Astrocyte (in vitro differentiated cells and primary cell): ENCODE results near the gene ADGRB3. TPM values are rescaled to one million over a fixed set of nuclear protein-coding genes. Genes with fewer than 3 reads are reported as not detected.

ENCODE experiments used
- DNase-seq: peaks from one replicate; pipeline ENCODE4 v3.0.0-alpha.2; 2010; ENCODE audit warnings: low read depth
- FAIRE-seq: peaks from 2 replicates; lab custom pipeline; 2011; peaks lifted over from hg19 to GRCh38; lab: Jason Lieb, UNC
- H2AFZ ChIP-seq: 2 replicates; pipeline ENCODE4 v1.6.0; 2012; ENCODE audit warnings: low read depth, low read length, inconsistent platforms
- H3K27ac ChIP-seq: 2 replicates; pipeline ENCODE4 v1.5.1; 2011; ENCODE audit warnings: low read depth, low read length, inconsistent platforms
- H3K27me3 ChIP-seq: 2 replicates; pipeline ENCODE4 v1.6.0; 2011; ENCODE audit warnings: low read length, inconsistent platforms; ENCODE audit not compliant: insufficient read depth
- H3K36me3 ChIP-seq: 2 replicates; pipeline ENCODE4 v1.5.1; 2011; ENCODE audit warnings: low read length, inconsistent platforms; ENCODE audit not compliant: insufficient read depth
- H3K4me1 ChIP-seq: 2 replicates; pipeline ENCODE4 v1.5.1; 2011; ENCODE audit warnings: low read length, inconsistent platforms; ENCODE audit not compliant: insufficient read depth
- H3K4me2 ChIP-seq: 2 replicates; pipeline ENCODE4 v1.6.0; 2012; ENCODE audit warnings: low read length, inconsistent platforms
- H3K4me3 ChIP-seq: 2 replicates; pipeline ENCODE4 v1.5.1; 2011; ENCODE audit warnings: low read depth, mild to moderate bottlenecking, low read length, inconsistent platforms; ENCODE audit not compliant: insufficient read depth
- H3K79me2 ChIP-seq: 2 replicates; pipeline ENCODE4 v1.6.0; 2012; ENCODE audit warnings: mild to moderate bottlenecking, low read length, inconsistent platforms; ENCODE audit not compliant: insufficient read depth
- H3K9ac ChIP-seq: 2 replicates; pipeline ENCODE4 v1.6.0; 2012; ENCODE audit warnings: mild to moderate bottlenecking, low read length, inconsistent platforms
- H3K9me3 ChIP-seq: 2 replicates; pipeline ENCODE4 v1.5.1; 2012; ENCODE audit warnings: low read depth, mild to moderate bottlenecking, low read length, inconsistent platforms; ENCODE audit not compliant: insufficient read depth
- H4K20me1 ChIP-seq: 2 replicates; pipeline ENCODE4 v1.6.0; 2012; ENCODE audit warnings: low read length, inconsistent platforms; ENCODE audit not compliant: insufficient read depth
- H3K27ac Mint-ChIP-seq: one replicate; pipeline ENCODE4 v1.8.0; 2021; ENCODE audit warnings: mild to moderate bottlenecking, mixed read lengths; ENCODE audit not compliant: unreplicated experiment
- H3K27me3 Mint-ChIP-seq: one replicate; pipeline ENCODE4 v1.8.0; 2021; ENCODE audit warnings: low read depth, mixed read lengths; ENCODE audit not compliant: unreplicated experiment
- H3K36me3 Mint-ChIP-seq: one replicate; pipeline ENCODE4 v1.8.0; 2021; ENCODE audit warnings: low read depth, mixed read lengths; ENCODE audit not compliant: unreplicated experiment
- H3K4me1 Mint-ChIP-seq: one replicate; pipeline ENCODE4 v1.8.0; 2021; ENCODE audit warnings: low read depth, mixed read lengths; ENCODE audit not compliant: unreplicated experiment
- H3K4me3 Mint-ChIP-seq: one replicate; pipeline ENCODE4 v1.8.0; 2021; ENCODE audit warnings: mild to moderate bottlenecking, moderate library complexity, mixed read lengths; ENCODE audit not compliant: unreplicated experiment
- H3K9me3 Mint-ChIP-seq: one replicate; pipeline ENCODE4 v1.8.0; 2021; ENCODE audit warnings: mild to moderate bottlenecking, mixed read lengths; ENCODE audit not compliant: unreplicated experiment
- EZH2 ChIP-seq: IDR thresholded peaks from 2 replicates; pipeline ENCODE4 v1.6.1; 2012; ENCODE audit warnings: mild to moderate bottlenecking, low read length, inconsistent platforms; ENCODE audit not compliant: insufficient read depth
- total RNA-seq: library from RNA; stranded (reverse); gene quantifications from 2 replicates; pipeline ENCODE4 v1.2.1, GENCODE V29; 2021
- TF ChIP-seq, protein P1 (sequence below): IDR thresholded peaks from 2 replicates; pipeline ENCODE4 v1.5.1; 2011; ENCODE audit warnings: low read depth, mild to moderate bottlenecking, inconsistent platforms, low read length, moderate library complexity; ENCODE audit not compliant: insufficient read depth

The ADGRB3 gene
- total RNA-seq, 1 donor from 2014 or later = 0.77 TPM

DNA sequence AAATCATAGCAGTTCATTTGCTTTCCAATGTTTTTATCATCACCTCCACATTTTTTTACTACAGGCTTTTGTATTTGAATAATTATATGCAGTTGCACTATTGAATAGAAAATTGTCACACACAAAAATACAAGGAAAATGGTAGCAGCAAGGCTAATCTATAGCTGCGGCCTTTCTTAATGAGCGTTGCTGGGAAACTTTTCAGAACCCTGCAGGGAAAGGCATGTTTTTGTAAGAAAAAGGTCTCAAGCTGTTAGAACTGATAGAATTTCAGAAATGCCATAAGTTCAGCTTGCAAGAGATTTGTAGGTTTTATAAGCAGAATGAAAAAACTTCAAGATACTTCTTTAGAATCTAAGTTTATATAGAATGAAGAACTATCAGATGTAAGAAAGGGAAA lies 625.9 kb downstream of the ADGRB3 start:
- TF ChIP-seq, protein P1, sequence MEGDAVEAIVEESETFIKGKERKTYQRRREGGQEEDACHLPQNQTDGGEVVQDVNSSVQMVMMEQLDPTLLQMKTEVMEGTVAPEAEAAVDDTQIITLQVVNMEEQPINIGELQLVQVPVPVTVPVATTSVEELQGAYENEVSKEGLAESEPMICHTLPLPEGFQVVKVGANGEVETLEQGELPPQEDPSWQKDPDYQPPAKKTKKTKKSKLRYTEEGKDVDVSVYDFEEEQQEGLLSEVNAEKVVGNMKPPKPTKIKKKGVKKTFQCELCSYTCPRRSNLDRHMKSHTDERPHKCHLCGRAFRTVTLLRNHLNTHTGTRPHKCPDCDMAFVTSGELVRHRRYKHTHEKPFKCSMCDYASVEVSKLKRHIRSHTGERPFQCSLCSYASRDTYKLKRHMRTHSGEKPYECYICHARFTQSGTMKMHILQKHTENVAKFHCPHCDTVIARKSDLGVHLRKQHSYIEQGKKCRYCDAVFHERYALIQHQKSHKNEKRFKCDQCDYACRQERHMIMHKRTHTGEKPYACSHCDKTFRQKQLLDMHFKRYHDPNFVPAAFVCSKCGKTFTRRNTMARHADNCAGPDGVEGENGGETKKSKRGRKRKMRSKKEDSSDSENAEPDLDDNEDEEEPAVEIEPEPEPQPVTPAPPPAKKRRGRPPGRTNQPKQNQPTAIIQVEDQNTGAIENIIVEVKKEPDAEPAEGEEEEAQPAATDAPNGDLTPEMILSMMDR = no peak
- no peak for TF ChIP-seq EZH2
- no peak for FAIRE-seq

DNA sequence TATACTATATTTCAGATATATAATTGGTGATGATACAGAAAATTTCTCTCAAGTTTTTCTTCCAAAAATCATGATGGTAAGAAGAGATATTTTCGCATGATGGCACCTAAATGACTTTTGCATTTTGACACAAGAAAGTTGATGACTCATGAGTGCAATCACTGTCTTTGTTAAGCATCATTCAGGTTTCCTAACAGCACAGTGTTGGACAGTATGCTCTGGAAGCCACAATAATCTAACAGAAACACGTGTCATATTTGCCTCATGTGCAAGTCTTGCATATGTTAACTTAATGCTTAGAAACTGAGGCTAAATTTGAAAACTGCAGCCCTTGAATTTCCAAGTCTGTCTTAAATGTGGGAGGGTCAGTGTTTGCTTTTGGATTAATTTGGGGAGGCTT lies 628.2 kb downstream of the ADGRB3 start:
- Histone ChIP-seq H3K79me2 (no peaks in the 10 kb centered on the region), H2AFZ (no peak overlapping the region), H3K4me2 (no peak overlapping the region), H3K4me1 (no peaks in the 10 kb centered on the region), H3K4me3 (no peak overlapping the region), H3K9ac (no peak overlapping the region), H3K36me3 (no peaks in the 10 kb centered on the region), H3K27me3 (no peaks in the 10 kb centered on the region), H4K20me1 (no peaks in the 10 kb centered on the region), H3K27ac (no peak overlapping the region), H3K9me3 (no peaks in the 10 kb centered on the region)
- TF ChIP-seq EZH2 = no peak
- TF ChIP-seq, protein P1 = no peak
- no peak for FAIRE-seq
- no peaks in the 10 kb centered on the region for H3K36me3 Mint-ChIP-seq
- H3K27ac Mint-ChIP-seq = no peak overlapping the region
- no peak overlapping the region for H3K4me3 Mint-ChIP-seq
- no peaks in the 10 kb centered on the region for H3K27me3 Mint-ChIP-seq
- no peaks in the 10 kb centered on the region for H3K9me3 Mint-ChIP-seq
- peaks cover 4% of the 10 kb centered on the region for H3K4me1 Mint-ChIP-seq
- DNase-seq = no peak

More for the DNA sequence above, 625.9 kb downstream of the ADGRB3 start:
- Mint-ChIP-seq H3K4me3 (no peak overlapping the region), H3K36me3 (no peaks in the 10 kb centered on the region), H3K27me3 (no peaks in the 10 kb centered on the region), H3K4me1 (peaks cover 4% of the 10 kb centered on the region), H3K27ac (no peak overlapping the region), H3K9me3 (no peaks in the 10 kb centered on the region)
- Histone ChIP-seq H3K79me2 (no peaks in the 10 kb centered on the region), H3K27ac (no peak overlapping the region), H3K4me1 (no peaks in the 10 kb centered on the region), H3K9me3 (no peaks in the 10 kb centered on the region), H3K27me3 (no peaks in the 10 kb centered on the region), H2AFZ (no peak overlapping the region), H4K20me1 (no peaks in the 10 kb centered on the region), H3K36me3 (no peaks in the 10 kb centered on the region), H3K9ac (no peak overlapping the region), H3K4me3 (no peak overlapping the region), H3K4me2 (no peak overlapping the region)
- no peak for DNase-seq

DNA sequence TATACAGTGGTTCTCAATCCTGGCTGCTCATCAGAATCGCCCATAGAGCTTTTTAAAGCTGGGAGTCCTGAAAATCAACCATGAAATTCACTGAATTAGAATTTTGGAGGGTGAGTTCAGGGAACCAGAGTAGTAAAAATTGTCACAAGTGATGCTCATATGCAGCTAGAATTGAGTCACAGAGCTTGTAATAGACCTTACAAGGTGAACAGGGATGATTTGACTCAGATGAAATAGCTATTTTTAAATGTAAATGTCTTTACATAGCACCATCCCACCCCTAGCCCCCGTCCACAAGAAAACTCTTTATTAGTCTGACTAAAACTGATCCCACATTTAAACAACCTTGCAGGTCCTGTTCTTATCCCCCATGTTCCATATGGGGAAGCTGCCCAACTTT lies 630.0 kb downstream of the ADGRB3 start:
- no peak for TF ChIP-seq EZH2
- TF ChIP-seq, protein P1 = no peak
- Histone ChIP-seq H3K27me3 (no peaks in the 10 kb centered on the region), H3K79me2 (no peaks in the 10 kb centered on the region), H3K4me3 (no peak overlapping the region), H2AFZ (no peak overlapping the region), H3K9ac (no peak overlapping the region), H3K27ac (no peak overlapping the region), H3K4me2 (no peak overlapping the region), H3K4me1 (no peaks in the 10 kb centered on the region), H4K20me1 (no peaks in the 10 kb centered on the region), H3K36me3 (no peaks in the 10 kb centered on the region), H3K9me3 (no peaks in the 10 kb centered on the region)
- Mint-ChIP-seq H3K4me1 (peaks cover 4% of the 10 kb centered on the region), H3K4me3 (no peak overlapping the region), H3K27me3 (no peaks in the 10 kb centered on the region), H3K9me3 (no peaks in the 10 kb centered on the region), H3K36me3 (no peaks in the 10 kb centered on the region), H3K27ac (no peak overlapping the region)
- FAIRE-seq (no peak), DNase-seq (no peak)
